M059J (cell line): ENCODE data around the gene EBPL. TPM values are rescaled to one million over a fixed set of nuclear protein-coding genes. Genes with fewer than 3 reads are reported as not detected.
"Not testable (repeated sequence)": the region's sequence is repeated elsewhere in the genome, so short reads cannot be mapped to it uniquely, and the experiment has no call there.

Experiments
- DNase-seq: peaks from one replicate; pipeline ENCODE4 v3.0.0-alpha.2; 2012; ENCODE audit warnings: low read depth
- total RNA-seq: library from RNA; depleted of rRNA; stranded (reverse); fragments of >200 nt; shearing (Covaris generic); gene quantifications from 2 replicates; pipeline ENCODE4 v1.2.3, GENCODE V29; 2014; rRNA removed

EBPL gene
- total RNA-seq, 1 experiment from 2014 or later, result 91.9 TPM

GRCh38 chr13:49635599-49636433 is 55.5 kb downstream of the EBPL start:
- DNase-seq, result peak; percentile 39

GRCh38 chr13:49633710-49634109 is 57.6 kb downstream of the EBPL start:
- no peak for DNase-seq

- no peak for DNase-seq
Measured at GRCh38 chr13:49632156-49632555, 59.1 kb downstream of the EBPL start.

- DNase-seq, result no peak
Measured at GRCh38 chr13:49630580-49630979, 60.7 kb downstream of the EBPL start.

- DNase-seq, result peak; percentile 20
Measured at GRCh38 chr13:49629947-49630346, 61.3 kb downstream of the EBPL start.

GRCh38 chr13:49629196-49629938 is 61.9 kb downstream of the EBPL start:
- no peak for DNase-seq

GRCh38 chr13:49627831-49628652 is 63.2 kb downstream of the EBPL start, which contains the start of gene ARL11:
ARL11 (plus strand) TSS chr13:49628507; CDS start chr13:49630448, 1,941 bp downstream.
- DNase-seq, result no peak

GRCh38 chr13:49625392-49626079 is 65.8 kb downstream of the EBPL start:
- DNase-seq, result peak; percentile 52

- no peak for DNase-seq
Measured at GRCh38 chr13:49624229-49624628, 67.1 kb downstream of the EBPL start.

GRCh38 chr13:49622174-49622946 is 68.9 kb downstream of the EBPL start:
- no peak for DNase-seq

GRCh38 chr13:49620170-49620621 is 71.1 kb downstream of the EBPL start:
- no peak for DNase-seq

GRCh38 chr13:49616676-49617065 is 74.6 kb downstream of the EBPL start:
- no peak for DNase-seq

- no peak for DNase-seq
Measured at GRCh38 chr13:49615836-49616675, 75.2 kb downstream of the EBPL start.

- not testable (repeated sequence) for DNase-seq
Measured at GRCh38 chr13:49612042-49612441, 79.2 kb downstream of the EBPL start.

Other genes starting within 250 kb of the EBPL start
- 0.94 and 3.1 TPM in 2 replicates for gene CAB39L, start 247.4 kb downstream of the EBPL start, total RNA-seq
- 4.9 and 8.0 TPM in 2 replicates for gene SETDB2, start 247.2 kb downstream of the EBPL start, total RNA-seq
- 48.3 and 55.6 TPM in 2 replicates for gene PHF11, start 195.5 kb downstream of the EBPL start, total RNA-seq
- 8.2 and 12.2 TPM in 2 replicates for gene RCBTB1, start 105.9 kb downstream of the EBPL start, total RNA-seq
- gene ARL11, start 63.0 kb downstream of the EBPL start, total RNA-seq, result not detected in 2 replicates
- 23.0 and 32.2 TPM in 2 replicates for gene KPNA3, start 101.2 kb upstream of the EBPL start, total RNA-seq
- gene SPRYD7, start 244.9 kb upstream of the EBPL start, total RNA-seq, result 9.4 and 11.8 TPM in 2 replicates